Measurements from ENCODE around the gene MAU2. TPM values are rescaled to one million over a fixed set of nuclear protein-coding genes. Genes with fewer than 3 reads are reported as not detected.

MAU2 gene
- total RNA-seq, 1 donor from 2014 or later, result 35.0 TPM

- H4K20me1 ChIP-seq (ENCODE audit: low read depth), result peaks cover 17% of the 10 kb centered on the region
- H3K27ac ChIP-seq, result no peak overlapping the region
- no peaks in the 10 kb centered on the region for H3K27me3 ChIP-seq
- Mint-ChIP-seq H3K36me3 (peaks cover 18% of the 10 kb centered on the region), H3K9me3 (no peaks in the 10 kb centered on the region), H3K27ac (no peak overlapping the region), H3K4me1 (no peaks in the 10 kb centered on the region), H3K4me3 (no peak overlapping the region), H3K27me3 (ENCODE audit: insufficient read depth, low read depth) (peaks cover 2% of the 10 kb centered on the region)
- no peak overlapping the region for H3K9ac ChIP-seq
- no peak overlapping the region for H3K4me3 ChIP-seq
- no peaks in the 10 kb centered on the region for H3K36me3 ChIP-seq
- no peaks in the 10 kb centered on the region for H3K4me1 ChIP-seq
- DNase-seq (ENCODE audit: low spot score), result no peak
- no peak overlapping the region for H3K4me2 ChIP-seq
- H3K79me2 ChIP-seq (ENCODE audit: low read depth), result no peaks in the 10 kb centered on the region
- no peak for TF ChIP-seq CTCF (IDR thresholded peaks at IDR 0.05)
- TF ChIP-seq EZH2phosphoT487 (IDR thresholded peaks at IDR 0.05), result no peak
- TF ChIP-seq EZH2 (IDR thresholded peaks at IDR 0.05), result no peak
- H3F3A ChIP-seq (ENCODE audit: low read depth), result peaks cover 5% of the 10 kb centered on the region
- H3K9me3 ChIP-seq (ENCODE audit: low read depth), result no peaks in the 10 kb centered on the region
- H2AFZ ChIP-seq (replicated peaks), result no peak overlapping the region
Observed at GRCh38 chr19:19343762-19344161, 23.1 kb downstream of the MAU2 start.

- Histone ChIP-seq H3K4me3 (no peak overlapping the region), H3K4me2 (no peak overlapping the region), H3K79me2 (ENCODE audit: low read depth) (no peaks in the 10 kb centered on the region), H2AFZ (replicated peaks) (no peak overlapping the region), H3F3A (ENCODE audit: low read depth) (peaks cover 5% of the 10 kb centered on the region), H4K20me1 (ENCODE audit: low read depth) (peaks cover 17% of the 10 kb centered on the region), H3K9me3 (ENCODE audit: low read depth) (no peaks in the 10 kb centered on the region), H3K9ac (no peak overlapping the region), H3K36me3 (no peaks in the 10 kb centered on the region), H3K27me3 (no peaks in the 10 kb centered on the region), H3K27ac (no peak overlapping the region), H3K4me1 (no peaks in the 10 kb centered on the region)
- H3K36me3 Mint-ChIP-seq, result peaks cover 21% of the 10 kb centered on the region
- H3K27ac Mint-ChIP-seq, result no peak overlapping the region
- no peaks in the 10 kb centered on the region for H3K9me3 Mint-ChIP-seq
- TF ChIP-seq EZH2phosphoT487 (IDR thresholded peaks at IDR 0.05) (no peak), CTCF (IDR thresholded peaks at IDR 0.05) (no peak), EZH2 (IDR thresholded peaks at IDR 0.05) (no peak)
- H3K27me3 Mint-ChIP-seq (ENCODE audit: insufficient read depth, low read depth), result peaks cover 2% of the 10 kb centered on the region
- H3K4me3 Mint-ChIP-seq, result no peak overlapping the region
- no peaks in the 10 kb centered on the region for H3K4me1 Mint-ChIP-seq
- no peak for DNase-seq (ENCODE audit: low spot score)
Observed at GRCh38 chr19:19345232-19345631, 24.6 kb downstream of the MAU2 start.

GRCh38 chr19:19345970-19346369 is 25.3 kb downstream of the MAU2 start:
- no peaks in the 10 kb centered on the region for H3K36me3 ChIP-seq
- no peaks in the 10 kb centered on the region for H3K4me1 Mint-ChIP-seq
- no peak overlapping the region for H3K4me3 ChIP-seq
- no peaks in the 10 kb centered on the region for H3K9me3 Mint-ChIP-seq
- H4K20me1 ChIP-seq (ENCODE audit: low read depth), result peaks cover 17% of the 10 kb centered on the region
- no peak overlapping the region for H3K9ac ChIP-seq
- TF ChIP-seq EZH2 (IDR thresholded peaks at IDR 0.05), result no peak
- no peak for TF ChIP-seq CTCF (IDR thresholded peaks at IDR 0.05)
- TF ChIP-seq EZH2phosphoT487 (IDR thresholded peaks at IDR 0.05), result no peak
- no peaks in the 10 kb centered on the region for H3K4me1 ChIP-seq
- H3F3A ChIP-seq (ENCODE audit: low read depth), result peaks cover 5% of the 10 kb centered on the region
- H2AFZ ChIP-seq (replicated peaks), result no peak overlapping the region
- H3K27ac Mint-ChIP-seq, result no peak overlapping the region
- H3K27ac ChIP-seq, result no peak overlapping the region
- H3K4me3 Mint-ChIP-seq, result peak overlapping the region; percentile 56
- H3K27me3 Mint-ChIP-seq (ENCODE audit: insufficient read depth, low read depth), result peaks cover 2% of the 10 kb centered on the region
- DNase-seq (ENCODE audit: low spot score), result no peak
- no peak overlapping the region for H3K4me2 ChIP-seq
- H3K36me3 Mint-ChIP-seq, result peaks cover 21% of the 10 kb centered on the region
- H3K27me3 ChIP-seq, result no peaks in the 10 kb centered on the region
- no peaks in the 10 kb centered on the region for H3K79me2 ChIP-seq (ENCODE audit: low read depth)
- H3K9me3 ChIP-seq (ENCODE audit: low read depth), result no peaks in the 10 kb centered on the region

Measured in neural progenitor cell (in vitro differentiated cells).